ENCODE measurements around the gene TMEM258. TPM values are rescaled to one million over a fixed set of nuclear protein-coding genes. Genes with fewer than 3 reads are reported as not detected.

Gene TMEM258
- total RNA-seq, 5 donors from 2014 or later (not counting 1 experiment from before 2014, with no cell fraction given): 68.1 to 96.0 (median 87.8) TPM

GRCh38 chr11:61815790-61816735, 23.7 kb upstream of the TMEM258 start:
- POLR2A ChIA-PET: interaction anchor here in 1 of 2 donors (0.5 kb wide), 1 partner anchor 30 kb away, joined by 3 read pairs; no protein-coding TSS in a partner anchor
- Mint-ChIP-seq H3K4me1 (peaks cover 13 to 19% (median 16%) of the 10 kb centered on the region in 3 donors), H3K4me3 (peak overlapping the region; percentile 85 to 91 (median 85)), H3K27me3 (peaks cover 0 to 32% of the 10 kb centered on the region in 2 donors), H3K36me3 (no peaks in the 10 kb centered on the region), H3K9me3 (no peaks in the 10 kb centered on the region), H3K27ac (peak overlapping the region; percentile 22 to 74)
- Histone ChIP-seq H3K4me3 (ENCODE audit: control insufficient read depth in 1 of 2, extremely low read depth in 1 of 2, low read length in 1 of 2) (peak overlapping the region; percentile 67 to 79), H3K27ac (ENCODE audit: low read length) (no peak overlapping the region), H3K4me1 (ENCODE audit: control insufficient read depth in 1 of 2, extremely low read depth in 1 of 2, insufficient read depth in 2 of 2, low read length in 2 of 2) (peaks cover 12 to 26% of the 10 kb centered on the region in 2 experiments), H3K27me3 (replicated peaks in 1 of 2; ENCODE audit: control insufficient read depth in 2 of 2, extremely low read depth in 1 of 2, insufficient read depth in 2 of 2, low read length in 1 of 2) (peaks cover 0 to 46% of the 10 kb centered on the region in 2 experiments), H3K36me3 (ENCODE audit: control insufficient read depth in 2 of 2, extremely low read depth in 1 of 2, insufficient read depth in 1 of 2, low read length in 1 of 2) (peaks cover 0 to 10% of the 10 kb centered on the region in 2 donors), H3K9me3 (no peaks in the 10 kb centered on the region)
- ATAC-seq (replicated peaks in 1 of 4) (peak; percentile 74 to 79 (median 77)), DNase-seq (peak in 31 of 35 experiments; percentile 21 to 73 (median 50))
- CTCF ChIA-PET: interaction anchor here in 1 of 2 donors (2.3 kb wide), 1 partner anchor 19 kb away, joined by 12 read pairs; no protein-coding TSS in a partner anchor
- 1% methylated on average over 62 of the region's 69 CpGs for WGBS (ENCODE audit: insufficient coverage)

GRCh38 chr11:61814958-61815789, 22.8 kb upstream of the TMEM258 start:
- H3K4me3 Mint-ChIP-seq: peak overlapping the region; percentile 85 to 91 (median 85)
- H3K27me3 Mint-ChIP-seq: peaks cover 0 to 32% of the 10 kb centered on the region in 2 donors
- peak; percentile 12 to 42 (median 18) for ATAC-seq (replicated peaks in 1 of 4)
- peak overlapping the region; percentile 1 to 43 for H3K27ac Mint-ChIP-seq
- CTCF ChIA-PET: interaction anchor here in 1 of 2 donors (0.7 to 2.3 kb wide), 4 partner anchors 15 to 84 kb away, joined by 3 to 12 read pairs (median 3); partner anchors contain the start of genes FEN1 and TMEM258
- Histone ChIP-seq H3K36me3 (ENCODE audit: control insufficient read depth in 2 of 2, extremely low read depth in 1 of 2, insufficient read depth in 1 of 2, low read length in 1 of 2) (peaks cover 0 to 11% of the 10 kb centered on the region in 2 donors), H3K4me3 (ENCODE audit: control insufficient read depth in 1 of 2, extremely low read depth in 1 of 2, low read length in 1 of 2) (peak overlapping the region; percentile 67 to 79), H3K27ac (ENCODE audit: low read length) (no peak overlapping the region), H3K4me1 (ENCODE audit: control insufficient read depth in 1 of 2, extremely low read depth in 1 of 2, insufficient read depth in 2 of 2, low read length in 2 of 2) (peaks cover 12 to 26% of the 10 kb centered on the region in 2 experiments), H3K9me3 (no peaks in the 10 kb centered on the region), H3K27me3 (replicated peaks in 1 of 2; ENCODE audit: control insufficient read depth in 2 of 2, extremely low read depth in 1 of 2, insufficient read depth in 2 of 2, low read length in 1 of 2) (peaks cover 0 to 43% of the 10 kb centered on the region in 2 experiments)
- no peaks in the 10 kb centered on the region for H3K9me3 Mint-ChIP-seq
- H3K36me3 Mint-ChIP-seq: no peaks in the 10 kb centered on the region
- peaks cover 13 to 19% (median 16%) of the 10 kb centered on the region in 3 donors for H3K4me1 Mint-ChIP-seq
- POLR2A ChIA-PET: interaction anchor here in 1 of 2 donors (0.5 to 1.0 kb wide), 4 partner anchors 18 to 556 kb away, joined by 3 to 5 read pairs (median 4); no protein-coding TSS in a partner anchor
- DNase-seq: peak in 16 of 35 experiments; percentile 10 to 57 (median 26)
- 3% methylated on average over 63 of the region's 66 CpGs for WGBS (ENCODE audit: insufficient coverage)

DNA sequence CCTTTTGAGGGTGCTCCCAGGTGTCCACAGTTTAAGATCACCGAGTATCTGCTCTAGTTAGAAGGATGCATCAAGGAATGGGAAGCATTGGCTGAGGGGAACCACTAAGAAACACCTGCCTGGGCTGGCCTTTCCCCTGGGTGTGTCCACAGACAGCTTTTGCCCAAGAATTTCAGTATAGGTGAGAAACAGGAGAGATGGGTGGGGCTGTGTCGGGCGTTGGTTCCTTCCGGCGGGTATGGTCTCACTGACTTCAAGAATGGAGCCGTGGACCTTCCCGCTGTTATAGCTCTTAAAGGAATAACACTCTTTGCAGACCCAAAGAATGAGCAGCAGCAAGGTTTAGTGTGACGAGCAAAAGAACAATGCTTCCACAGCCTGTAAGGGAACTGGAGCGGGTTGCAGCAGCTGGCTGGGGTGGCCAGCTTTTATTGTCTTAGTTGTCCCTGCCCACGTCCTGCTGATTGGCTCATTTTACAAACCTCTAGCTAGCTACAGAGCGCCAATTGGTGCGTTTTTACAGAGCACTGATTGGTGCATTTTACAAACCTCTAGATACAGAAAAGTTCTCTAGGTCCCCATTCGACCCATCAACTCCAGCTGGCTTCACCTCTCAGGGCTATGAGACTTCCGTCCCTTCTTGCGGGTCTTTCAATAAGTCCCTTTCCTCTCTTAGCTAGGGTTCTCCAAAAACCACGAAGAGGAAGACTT, 22.0 kb upstream of the TMEM258 start:
- DNase-seq (peak in 2 of 35 experiments; percentile 8 to 29), ATAC-seq (replicated peaks in 1 of 4) (no peak)
- peaks cover 12 to 26% of the 10 kb centered on the region in 2 experiments for H3K4me1 ChIP-seq (ENCODE audit: control insufficient read depth in 1 of 2, extremely low read depth in 1 of 2, insufficient read depth in 2 of 2, low read length in 2 of 2)
- Mint-ChIP-seq H3K27ac (no peak overlapping the region), H3K4me1 (peaks cover 13 to 19% (median 16%) of the 10 kb centered on the region in 3 donors), H3K4me3 (peak overlapping the region; percentile 85 to 91 (median 85)), H3K27me3 (peaks cover 0 to 32% of the 10 kb centered on the region in 2 donors), H3K9me3 (no peaks in the 10 kb centered on the region), H3K36me3 (no peaks in the 10 kb centered on the region)
- H3K27me3 ChIP-seq (replicated peaks in 1 of 2; ENCODE audit: control insufficient read depth in 2 of 2, extremely low read depth in 1 of 2, insufficient read depth in 2 of 2, low read length in 1 of 2): peaks cover 0 to 43% of the 10 kb centered on the region in 2 experiments
- CTCF ChIA-PET: interaction anchor here in 1 of 2 donors (0.7 to 2.3 kb wide), 4 partner anchors 15 to 84 kb away, joined by 3 to 12 read pairs (median 3); partner anchors contain the start of genes FEN1 and TMEM258
- 88% methylated on average over 16 of the region's 16 CpGs for WGBS (ENCODE audit: insufficient coverage)
- peak overlapping the region; percentile 67 to 79 for H3K4me3 ChIP-seq (ENCODE audit: control insufficient read depth in 1 of 2, extremely low read depth in 1 of 2, low read length in 1 of 2)
- no peak overlapping the region for H3K27ac ChIP-seq (ENCODE audit: low read length)
- POLR2A ChIA-PET: interaction anchor here in 1 of 2 donors (0.6 to 1.0 kb wide), 3 partner anchors 17 to 557 kb away, joined by 3 to 5 read pairs (median 4); no protein-coding TSS in a partner anchor
- peaks cover 0 to 11% of the 10 kb centered on the region in 2 donors for H3K36me3 ChIP-seq (ENCODE audit: control insufficient read depth in 2 of 2, extremely low read depth in 1 of 2, insufficient read depth in 1 of 2, low read length in 1 of 2)
- no peaks in the 10 kb centered on the region for H3K9me3 ChIP-seq

- H3K4me3 Mint-ChIP-seq: no peak overlapping the region
- H3K36me3 Mint-ChIP-seq: no peaks in the 10 kb centered on the region
- H3K4me1 ChIP-seq (ENCODE audit: control insufficient read depth in 1 of 2, extremely low read depth in 1 of 2, insufficient read depth in 2 of 2, low read length in 2 of 2): peaks cover 12 to 26% of the 10 kb centered on the region in 2 experiments
- H3K27ac ChIP-seq (ENCODE audit: low read length): no peak overlapping the region
- no peak for ATAC-seq (replicated peaks in 1 of 4)
- no peaks in the 10 kb centered on the region for H3K9me3 Mint-ChIP-seq
- ChIA-PET POLR2A (no interaction called here), CTCF (interaction anchor here (0.6 to 0.7 kb wide), 4 partner anchors 10 to 430 kb away, joined by 3 to 13 read pairs (median 3); no protein-coding TSS in a partner anchor)
- no peaks in the 10 kb centered on the region for H3K9me3 ChIP-seq
- peaks cover 13 to 19% (median 16%) of the 10 kb centered on the region in 3 donors for H3K4me1 Mint-ChIP-seq
- 93% methylated on average over 3 of the region's 4 CpGs for WGBS (ENCODE audit: insufficient coverage)
- H3K36me3 ChIP-seq (ENCODE audit: control insufficient read depth in 2 of 2, extremely low read depth in 1 of 2, insufficient read depth in 1 of 2, low read length in 1 of 2): peaks cover 0 to 11% of the 10 kb centered on the region in 2 donors
- no peak overlapping the region for H3K4me3 ChIP-seq (ENCODE audit: control insufficient read depth in 1 of 2, extremely low read depth in 1 of 2, low read length in 1 of 2)
- DNase-seq: no peak
- peaks cover 0 to 31% of the 10 kb centered on the region in 2 donors for H3K27me3 Mint-ChIP-seq
- H3K27ac Mint-ChIP-seq: no peak overlapping the region
- peaks cover 0 to 38% of the 10 kb centered on the region in 2 experiments for H3K27me3 ChIP-seq (replicated peaks in 1 of 2; ENCODE audit: control insufficient read depth in 2 of 2, extremely low read depth in 1 of 2, insufficient read depth in 2 of 2, low read length in 1 of 2)
Observed at GRCh38 chr11:61812736-61813411, 20.5 kb upstream of the TMEM258 start.

GRCh38 chr11:61811831-61812230, 19.4 kb upstream of the TMEM258 start:
- Mint-ChIP-seq H3K9me3 (no peaks in the 10 kb centered on the region), H3K27me3 (peaks cover 0 to 23% of the 10 kb centered on the region in 2 donors), H3K27ac (no peak overlapping the region), H3K4me3 (no peak overlapping the region), H3K4me1 (peaks cover 10 to 16% (median 15%) of the 10 kb centered on the region in 3 donors), H3K36me3 (no peaks in the 10 kb centered on the region)
- no peak overlapping the region for H3K4me3 ChIP-seq (ENCODE audit: control insufficient read depth in 1 of 2, extremely low read depth in 1 of 2, low read length in 1 of 2)
- H3K36me3 ChIP-seq (ENCODE audit: control insufficient read depth in 2 of 2, extremely low read depth in 1 of 2, insufficient read depth in 1 of 2, low read length in 1 of 2): peaks cover 0 to 11% of the 10 kb centered on the region in 2 donors
- POLR2A ChIA-PET: no interaction called here
- ATAC-seq (replicated peaks in 1 of 4): no peak
- H3K27ac ChIP-seq (ENCODE audit: low read length): no peak overlapping the region
- no peak for DNase-seq
- H3K27me3 ChIP-seq (replicated peaks in 1 of 2; ENCODE audit: control insufficient read depth in 2 of 2, extremely low read depth in 1 of 2, insufficient read depth in 2 of 2, low read length in 1 of 2): peaks cover 0 to 31% of the 10 kb centered on the region in 2 experiments
- CTCF ChIA-PET: interaction anchor here in 1 of 2 donors (0.9 kb wide), 1 partner anchor 131 kb away, joined by 4 read pairs; no protein-coding TSS in a partner anchor
- 90% methylated on average over 5 of the region's 5 CpGs for WGBS (ENCODE audit: insufficient coverage)
- H3K9me3 ChIP-seq: no peaks in the 10 kb centered on the region
- peaks cover 12 to 21% of the 10 kb centered on the region in 2 experiments for H3K4me1 ChIP-seq (ENCODE audit: control insufficient read depth in 1 of 2, extremely low read depth in 1 of 2, insufficient read depth in 2 of 2, low read length in 2 of 2)
